GM19025 (cell line): ENCODE measurements around the gene MEGF9.
A peak's percentile ranks its signal among the peaks of the same experiment; 100 is the strongest.

Experiments
- ATAC-seq: cut with Tn5 transposase; IDR thresholded peaks from one replicate; pipeline ENCODE4 v1.9.1; 2021; ENCODE audit warnings: mild to moderate bottlenecking, low read depth, moderate library complexity; ENCODE audit not compliant: unreplicated experiment

MEGF9 gene

GRCh38 chr9:120593250-120593954 is 120.9 kb downstream of the MEGF9 start:
- no peak for ATAC-seq

DNA sequence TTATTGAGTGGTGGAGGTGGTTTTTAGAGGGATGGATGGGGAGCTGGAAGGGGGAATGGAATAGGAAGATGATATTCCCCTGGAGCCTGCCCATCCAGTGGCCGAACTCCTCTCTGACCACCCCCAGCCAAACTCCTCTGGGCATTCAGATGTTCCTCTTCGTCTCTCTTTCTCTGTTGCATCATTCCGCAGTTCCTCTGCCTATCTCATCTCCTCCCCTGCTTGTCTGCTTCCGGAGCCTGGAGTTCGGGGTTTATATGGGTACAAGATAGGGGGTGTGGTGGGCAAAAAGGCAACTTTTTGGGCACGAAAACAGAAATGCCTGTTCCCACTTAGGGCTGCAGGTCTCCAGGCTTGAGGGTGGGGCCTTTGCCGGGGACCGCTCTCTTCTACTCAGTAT is 122.1 kb downstream of the MEGF9 start:
- no peak for ATAC-seq

DNA sequence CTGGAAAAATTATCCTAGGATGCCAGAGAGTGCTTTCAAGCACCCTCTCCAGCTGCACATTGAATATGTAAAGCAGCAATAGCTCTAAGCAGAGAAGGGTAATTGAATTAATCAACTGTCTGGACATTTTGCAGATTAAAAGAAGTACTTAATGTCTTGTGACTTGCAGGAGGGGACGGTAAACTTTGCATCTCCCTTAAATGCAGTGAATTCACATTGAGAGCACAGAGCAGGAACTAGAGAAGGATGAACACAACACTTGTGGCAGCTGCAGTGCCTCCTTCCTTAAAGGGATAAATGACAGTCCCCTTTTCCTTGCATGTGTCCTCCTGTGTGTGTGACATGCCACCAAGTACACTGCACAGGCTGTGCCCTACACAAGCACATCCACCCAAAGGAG is 126.9 kb downstream of the MEGF9 start:
- no peak for ATAC-seq

DNA sequence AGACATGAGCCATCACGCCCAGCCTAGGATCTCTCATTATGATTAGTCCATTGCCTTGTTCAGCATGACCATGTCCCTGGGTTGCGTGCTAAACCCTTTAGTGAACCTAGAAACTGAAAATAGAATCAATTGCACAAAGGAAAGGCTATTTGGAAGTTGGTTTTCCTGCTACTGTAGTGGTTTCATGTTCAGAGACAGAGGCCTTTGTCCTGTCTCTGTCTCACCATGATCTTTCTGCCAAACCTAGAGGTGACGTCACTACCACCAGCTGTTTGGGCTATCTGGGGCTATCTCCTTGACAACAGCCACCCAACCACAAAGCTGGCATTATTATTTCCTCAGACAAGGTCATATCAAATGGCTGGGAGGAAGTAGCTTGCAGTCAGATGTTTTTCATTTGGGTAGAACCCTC is 130.3 kb downstream of the MEGF9 start:
- peak; percentile 41 for ATAC-seq

GRCh38 chr9:120580051-120580896 is 134.0 kb downstream of the MEGF9 start, which contains the start of gene CDK5RAP2:
Gene CDK5RAP2, minus strand, starts transcription at chr9:120580167. Its CDS starts 189 bp downstream, at chr9:120579978.
- peak; percentile 86 for ATAC-seq

GRCh38 chr9:120579139-120580050 is 134.9 kb downstream of the MEGF9 start:
- ATAC-seq: peak; percentile 32

- no peak for ATAC-seq
Measured at GRCh38 chr9:120574473-120574872, 139.8 kb downstream of the MEGF9 start.

GRCh38 chr9:120572472-120572871 is 141.8 kb downstream of the MEGF9 start:
- ATAC-seq: no peak

- no peak for ATAC-seq
Measured at GRCh38 chr9:120571443-120572257, 142.6 kb downstream of the MEGF9 start.

- ATAC-seq: no peak
Measured at GRCh38 chr9:120570296-120570695, 144.0 kb downstream of the MEGF9 start.

DNA sequence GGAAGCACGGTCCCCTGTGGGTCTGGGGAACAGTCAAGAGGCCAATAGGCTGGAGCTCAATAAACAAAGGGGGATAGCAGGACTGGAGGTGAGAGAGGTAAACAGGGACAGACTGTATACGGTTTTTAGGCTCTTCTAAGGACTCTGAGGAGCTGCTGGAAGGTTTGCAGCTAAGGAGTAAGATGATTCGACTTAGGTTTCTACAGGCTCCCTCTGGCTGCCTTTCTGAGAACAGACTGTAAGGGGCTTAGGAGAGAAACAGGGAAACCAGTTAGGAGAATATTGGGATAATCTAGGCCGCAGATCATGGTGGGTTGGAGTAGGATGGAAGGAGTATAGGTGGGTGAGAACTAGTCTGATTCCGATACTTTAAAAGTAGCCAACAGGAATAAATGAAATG is 144.7 kb downstream of the MEGF9 start:
- ATAC-seq: no peak

GRCh38 chr9:120568816-120569215 is 145.5 kb downstream of the MEGF9 start:
- no peak for ATAC-seq

GRCh38 chr9:120567874-120568273 is 146.4 kb downstream of the MEGF9 start:
- ATAC-seq: no peak

- ATAC-seq: no peak
Measured at GRCh38 chr9:120567081-120567480, 147.2 kb downstream of the MEGF9 start.

DNA sequence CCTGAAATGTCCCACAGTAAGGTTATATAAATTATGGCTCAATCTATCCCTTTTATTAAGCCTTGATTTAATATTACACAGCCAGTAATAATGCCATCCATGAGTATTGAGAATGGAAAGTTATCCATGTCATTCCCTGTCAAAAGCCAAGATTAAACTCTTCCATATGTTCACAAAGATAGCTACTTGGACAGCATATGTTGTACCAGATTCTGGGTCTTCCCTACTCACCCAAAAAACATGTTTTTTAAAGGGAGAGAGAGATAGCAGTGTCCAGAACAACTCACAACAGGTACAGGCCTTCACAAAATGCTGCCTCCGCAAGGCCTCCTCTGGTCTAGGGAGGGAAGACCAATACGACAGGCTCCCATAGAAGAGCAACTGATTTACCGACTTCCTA is 149.7 kb downstream of the MEGF9 start:
- no peak for ATAC-seq

DNA sequence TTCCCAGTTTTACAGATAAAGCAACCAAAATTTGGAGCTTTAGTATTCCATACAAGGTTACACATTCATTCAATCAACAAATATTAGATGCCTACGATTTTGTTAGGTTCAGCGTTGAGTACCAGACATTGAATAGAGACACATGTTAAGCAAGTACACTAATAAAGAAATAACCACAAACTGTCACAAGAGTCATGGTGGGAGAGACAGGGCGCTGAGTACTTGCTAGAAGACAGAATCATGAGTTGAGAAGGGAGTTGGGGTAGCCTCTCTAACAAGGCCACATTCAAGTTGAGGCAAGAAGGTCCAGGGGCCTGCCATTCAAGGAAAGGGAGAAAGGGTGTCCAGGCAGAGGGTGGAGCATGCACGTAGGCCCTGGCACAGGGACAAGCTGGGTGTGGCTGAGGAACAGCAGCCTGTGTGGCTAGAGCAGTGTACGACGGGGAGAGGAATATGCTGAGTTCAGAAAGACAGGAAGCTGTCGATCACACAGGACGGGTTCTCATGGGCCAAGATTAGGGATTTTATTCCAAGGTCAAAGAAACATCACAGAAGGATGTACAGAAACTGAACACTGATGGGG is 151.3 kb downstream of the MEGF9 start:
- no peak for ATAC-seq

GRCh38 chr9:120561709-120562108 is 152.6 kb downstream of the MEGF9 start:
- no peak for ATAC-seq

- ATAC-seq: no peak
Measured at GRCh38 chr9:120559546-120559945, 154.7 kb downstream of the MEGF9 start.

DNA sequence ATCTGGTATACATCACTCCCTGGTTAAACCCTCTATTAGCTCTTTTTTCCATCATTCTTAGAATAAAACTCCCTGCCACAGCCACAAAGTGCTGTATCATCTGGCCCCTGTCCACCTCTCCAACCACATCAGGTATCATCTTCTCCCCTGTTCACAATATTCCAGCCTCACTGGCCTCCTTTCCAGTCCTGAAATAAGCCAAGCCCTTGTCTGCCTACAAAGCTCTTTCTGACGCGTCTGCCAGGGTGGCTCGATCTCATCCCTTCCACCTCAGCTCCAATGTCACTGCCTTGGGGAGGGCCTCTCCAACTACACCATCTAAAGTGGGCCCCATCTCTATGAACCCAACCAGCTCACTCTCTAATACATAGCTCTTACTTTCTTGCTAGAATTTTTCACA is 155.8 kb downstream of the MEGF9 start:
- ATAC-seq: no peak

GRCh38 chr9:120557205-120557604 is 157.1 kb downstream of the MEGF9 start:
- ATAC-seq: no peak
